SK-N-MC (cell line): ENCODE results near the gene C17orf50.
A peak's percentile ranks its signal among the peaks of the same experiment; 100 is the strongest.

ENCODE experiments used
- DNase-seq: peaks from one replicate; pipeline ENCODE4 v3.0.0-alpha.2; 2011; ENCODE audit warnings: low read depth, low spot score
- H3K27ac ChIP-seq: fragments of 200-600 bp; sonication (generic); 2 replicates; pipeline ENCODE4 v1.5.1; 2016; ENCODE audit warnings: mixed run types
- H3K36me3 ChIP-seq: fragments of 200-600 bp; sonication (generic); 2 replicates; pipeline ENCODE4 v1.6.1; 2017; ENCODE audit warnings: antibody characterized with exemption, low read length, mixed read lengths; ENCODE audit not compliant: insufficient read depth
- H3K4me3 ChIP-seq: fragments of 200-600 bp; sonication (generic); 2 replicates; pipeline ENCODE4 v1.5.1; 2016
- H3K9ac ChIP-seq: fragments of 200-600 bp; sonication (generic); 2 replicates; pipeline ENCODE4 v1.8.0; 2017; ENCODE audit warnings: mixed run types, mixed read lengths; ENCODE audit not compliant: insufficient read length
- H3K9me3 ChIP-seq: fragments of 200-600 bp; sonication (generic); 2 replicates; pipeline ENCODE4 v1.6.1; 2017; ENCODE audit warnings: low read depth, mild to moderate bottlenecking, antibody characterized with exemption, low read length, moderate library complexity, mixed read lengths
- EZH2 ChIP-seq: fragments of 200-600 bp; sonication (generic); IDR thresholded peaks from one replicate; pipeline ENCODE4 v1.6.1; 2017; ENCODE audit warnings: antibody characterized with exemption
- FOXP2 ChIP-seq: optimal IDR thresholded peaks from 2 replicates; pipeline ENCODE3; 2011; ENCODE audit warnings: mild to moderate bottlenecking, moderate library complexity; ENCODE audit not compliant: insufficient read depth; ENCODE audit errors: extremely low read length, control extremely low read depth
- POLR2AphosphoS5 ChIP-seq: IDR thresholded peaks from 2 replicates; pipeline ENCODE4 v1.6.1; 2012; ENCODE audit warnings: mild to moderate bottlenecking, low read depth, low read length, borderline replicate concordance

C17orf50 gene

DNA sequence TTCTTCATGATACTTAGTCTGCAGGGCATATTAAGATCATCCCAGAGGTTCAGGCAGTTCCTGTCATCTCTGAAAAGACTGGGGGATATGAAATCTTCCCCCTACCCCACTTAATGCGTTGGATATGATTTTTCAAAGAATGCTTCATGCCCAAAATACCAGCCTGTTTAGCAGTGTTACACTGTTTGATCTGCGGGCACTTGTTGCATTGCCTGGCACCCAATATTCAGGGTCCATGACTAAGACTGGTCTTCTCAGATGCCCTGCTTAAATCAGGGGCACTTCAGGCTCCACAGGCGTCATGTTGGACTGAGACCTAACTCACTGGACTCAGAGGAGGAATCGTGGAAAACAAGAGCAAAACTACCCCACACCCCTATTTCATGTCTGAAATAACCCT lies 35.6 kb upstream of the C17orf50 start:
- Histone ChIP-seq H3K9ac (no peak overlapping the region), H3K36me3 (peaks cover 25% of the 10 kb centered on the region), H3K9me3 (no peaks in the 10 kb centered on the region), H3K4me3 (no peak overlapping the region), H3K27ac (no peak overlapping the region)
- DNase-seq: no peak
- no peak for TF ChIP-seq POLR2AphosphoS5
- no peak for TF ChIP-seq EZH2
- no peak for TF ChIP-seq FOXP2

DNA sequence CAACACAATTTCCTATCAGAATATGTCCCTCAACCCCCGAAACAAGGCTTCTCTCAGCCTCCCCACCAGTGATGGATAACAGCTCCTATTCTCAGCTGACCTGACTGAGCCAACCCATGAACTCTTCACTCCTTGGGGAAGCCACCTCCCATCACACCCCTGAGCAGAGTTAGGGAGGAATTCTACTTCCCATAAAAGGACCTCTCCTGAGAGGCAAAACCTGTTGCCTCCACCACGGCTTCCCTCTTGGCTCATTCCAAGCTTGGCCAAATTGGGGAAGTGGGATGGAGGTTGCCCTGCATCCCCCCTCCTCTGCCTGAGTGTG lies 34.9 kb upstream of the C17orf50 start:
- Histone ChIP-seq H3K9me3 (no peaks in the 10 kb centered on the region), H3K36me3 (peaks cover 25% of the 10 kb centered on the region), H3K9ac (no peak overlapping the region), H3K4me3 (no peak overlapping the region), H3K27ac (no peak overlapping the region)
- no peak for DNase-seq
- TF ChIP-seq POLR2AphosphoS5: no peak
- no peak for TF ChIP-seq FOXP2
- TF ChIP-seq EZH2: no peak

- Histone ChIP-seq H3K4me3 (peak overlapping the region; percentile 30; the same call in 1 of the 2 replicates), H3K36me3 (peaks cover 25% of the 10 kb centered on the region), H3K27ac (no peak overlapping the region), H3K9me3 (no peaks in the 10 kb centered on the region), H3K9ac (no peak overlapping the region)
- peak; percentile 77 for DNase-seq
- TF ChIP-seq FOXP2 (no peak), EZH2 (no peak), POLR2AphosphoS5 (peak; percentile 23; the same call in 1 of the 2 replicates)
Measured at GRCh38 chr17:35726127-35726952, 34.3 kb upstream of the C17orf50 start.

DNA sequence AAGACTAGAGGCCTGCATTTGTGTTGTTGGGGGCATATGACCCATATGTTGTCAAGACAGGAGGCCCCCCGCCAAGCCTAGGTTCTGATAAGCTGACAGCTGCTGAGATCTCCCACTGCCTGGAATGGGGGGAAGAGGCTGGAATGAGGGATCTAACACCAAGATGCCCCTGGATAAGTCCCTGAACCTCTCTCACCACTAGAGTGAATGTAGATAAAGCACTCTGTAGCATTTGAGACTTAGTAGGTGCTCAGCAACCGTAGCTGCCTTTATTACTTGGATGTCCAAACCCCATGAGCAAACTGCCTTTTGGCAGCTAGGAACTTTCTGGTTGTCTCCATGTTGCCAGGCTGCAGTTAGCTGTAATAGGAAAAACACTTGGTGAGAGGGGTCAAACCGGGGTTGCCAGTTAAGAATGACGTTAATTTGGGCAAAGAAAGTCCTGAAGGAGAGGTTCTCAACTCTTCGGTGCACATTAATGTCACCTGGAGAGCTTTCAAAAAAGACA lies 33.7 kb upstream of the C17orf50 start:
- Histone ChIP-seq H3K36me3 (peaks cover 25% of the 10 kb centered on the region), H3K4me3 (peak overlapping the region; percentile 30; the same call in 1 of the 2 replicates), H3K9ac (no peak overlapping the region), H3K9me3 (no peaks in the 10 kb centered on the region), H3K27ac (no peak overlapping the region)
- no peak for TF ChIP-seq EZH2
- TF ChIP-seq FOXP2: no peak
- TF ChIP-seq POLR2AphosphoS5: no peak
- no peak for DNase-seq

DNA sequence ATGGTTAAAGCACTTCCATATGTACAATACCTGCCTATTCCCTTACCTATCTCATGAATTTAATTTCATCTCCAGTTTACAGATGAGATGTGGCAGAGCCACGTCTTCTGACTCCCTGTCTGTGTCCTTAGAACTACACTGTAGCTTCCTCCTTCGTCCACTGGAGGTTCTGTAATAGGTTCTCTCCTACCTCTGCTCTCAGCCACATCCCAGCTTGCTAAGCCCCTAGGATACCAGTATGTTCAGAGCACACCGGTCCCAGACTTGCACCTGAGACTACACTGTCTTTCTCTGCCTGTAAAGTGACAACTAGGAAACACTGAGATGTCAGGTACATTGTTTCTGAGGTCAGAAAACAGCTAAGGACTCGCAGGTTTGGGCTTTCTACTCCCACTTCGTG lies 33.1 kb upstream of the C17orf50 start:
- no peak overlapping the region for H3K9ac ChIP-seq
- no peak overlapping the region for H3K4me3 ChIP-seq
- no peak for DNase-seq
- peaks cover 25% of the 10 kb centered on the region for H3K36me3 ChIP-seq
- H3K27ac ChIP-seq: no peak overlapping the region
- H3K9me3 ChIP-seq: no peaks in the 10 kb centered on the region
- TF ChIP-seq POLR2AphosphoS5: no peak
- TF ChIP-seq EZH2: no peak
- no peak for TF ChIP-seq FOXP2

DNA sequence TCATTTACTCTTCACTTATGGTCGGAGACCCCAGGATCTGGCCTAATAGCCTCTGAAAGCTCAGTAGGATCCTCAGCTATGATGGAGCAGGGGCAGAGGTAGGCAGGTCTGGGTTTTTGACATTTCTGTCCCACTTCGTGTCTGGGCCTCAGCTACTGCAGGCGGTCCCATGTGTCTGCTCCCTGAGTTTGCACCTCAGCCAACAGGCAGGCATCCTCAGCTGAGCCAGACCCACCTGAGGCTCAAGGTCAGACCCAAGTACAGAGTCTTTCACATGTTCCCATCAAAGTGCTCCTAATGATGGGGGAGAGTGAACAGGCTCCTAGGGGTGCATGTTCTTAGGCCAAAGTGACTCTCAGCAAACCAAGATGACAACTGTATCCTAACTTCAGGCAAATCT lies 32.1 kb upstream of the C17orf50 start:
- Histone ChIP-seq H3K9ac (no peak overlapping the region), H3K27ac (no peak overlapping the region), H3K36me3 (peaks cover 18% of the 10 kb centered on the region), H3K9me3 (no peaks in the 10 kb centered on the region), H3K4me3 (no peak overlapping the region)
- TF ChIP-seq FOXP2: no peak
- no peak for TF ChIP-seq EZH2
- TF ChIP-seq POLR2AphosphoS5: no peak
- DNase-seq: no peak

- Histone ChIP-seq H3K27ac (no peak overlapping the region), H3K9me3 (no peaks in the 10 kb centered on the region), H3K9ac (no peak overlapping the region), H3K4me3 (no peak overlapping the region), H3K36me3 (peaks cover 9% of the 10 kb centered on the region)
- no peak for TF ChIP-seq FOXP2
- no peak for DNase-seq
Measured at GRCh38 chr17:35729405-35729833, 31.3 kb upstream of the C17orf50 start.

- Histone ChIP-seq H3K9ac (no peak overlapping the region), H3K27ac (no peak overlapping the region), H3K9me3 (no peaks in the 10 kb centered on the region), H3K4me3 (no peak overlapping the region), H3K36me3 (no peaks in the 10 kb centered on the region; the same call in 1 of the 2 replicates)
- TF ChIP-seq EZH2 (no peak), POLR2AphosphoS5 (no peak), FOXP2 (no peak)
- DNase-seq: no peak
Measured at GRCh38 chr17:35730400-35731005, 30.2 kb upstream of the C17orf50 start.

DNA sequence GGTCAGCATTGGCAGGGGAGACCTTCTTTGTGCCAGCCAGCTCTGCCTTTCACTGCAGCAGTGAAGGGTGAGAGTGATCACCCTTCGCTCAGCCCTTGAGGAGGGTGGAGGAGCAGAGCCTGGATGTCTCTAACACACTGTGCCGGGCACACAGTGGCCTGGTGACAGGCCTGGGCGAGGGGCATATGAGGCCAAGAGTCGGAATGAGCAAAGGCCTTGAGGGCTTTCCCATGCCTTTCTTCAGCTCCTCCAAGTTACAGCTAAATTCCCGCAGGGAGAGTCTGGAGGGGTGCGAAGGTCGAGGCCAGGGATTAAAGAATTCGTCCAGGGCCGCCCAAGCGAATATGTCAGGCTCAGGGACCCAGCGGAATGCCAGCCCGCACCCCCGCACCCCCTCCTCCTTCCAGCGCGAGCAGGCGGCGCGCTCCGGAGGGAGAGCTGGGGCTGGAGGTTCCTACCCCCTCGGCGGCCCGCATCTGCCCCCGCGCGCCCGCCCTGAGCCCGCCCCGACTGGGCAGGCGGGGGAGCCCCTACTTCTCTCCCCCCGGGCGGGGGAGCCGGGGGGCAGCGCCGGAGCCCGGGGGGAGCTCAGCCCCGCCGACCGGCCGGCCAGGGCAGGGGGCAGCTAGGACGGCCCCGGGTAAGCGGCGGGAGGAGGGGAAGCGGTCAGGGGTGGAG lies 29.3 kb upstream of the C17orf50 start, which contains the start of gene RASL10B:
RASL10B (plus strand) TSS at position 401 of the 678 bp plus-strand sequence. CDS start 3,546 bp downstream, outside the sequence.
- peak within 1 kb of the TSS; percentile 73 for H3K4me3 ChIP-seq
- no peaks in the 10 kb centered on the region for H3K36me3 ChIP-seq
- no peak for DNase-seq
- no peaks in the 10 kb centered on the region for H3K9me3 ChIP-seq
- H3K27ac ChIP-seq: no peak within 1 kb of the TSS
- H3K9ac ChIP-seq: no peak within 1 kb of the TSS
- TF ChIP-seq EZH2 (no peak), FOXP2 (no peak), POLR2AphosphoS5 (0 out of 2 replicates have a peak, but pooled peaks have one; percentile 36)
